Mucosa of stomach (tissue), 1 donor: ENCODE measurements around the gene AZIN2.
A peak's percentile ranks its signal among the peaks of the same experiment; 100 is the strongest.
"Not testable (repeated sequence)": the region's sequence is repeated elsewhere in the genome, so short reads cannot be mapped to it uniquely, and the experiment has no call there.

Experiments
- H3K27me3 ChIP-seq: one replicate; pipeline ENCODE4 v1.7.0; 2013; ENCODE audit warnings: mild to moderate bottlenecking, low read length; ENCODE audit not compliant: control insufficient read depth, insufficient read depth
- H3K36me3 ChIP-seq: one replicate; pipeline ENCODE4 v1.7.0; 2013; ENCODE audit warnings: low read length; ENCODE audit not compliant: control insufficient read depth, insufficient read depth
- H3K4me1 ChIP-seq: one replicate; pipeline ENCODE4 v1.7.0; 2013; ENCODE audit warnings: mild to moderate bottlenecking, low read length; ENCODE audit not compliant: control insufficient read depth, insufficient read depth
- H3K4me3 ChIP-seq: one replicate; pipeline ENCODE4 v1.7.0; 2013; ENCODE audit warnings: low read length
- H3K9ac ChIP-seq: one replicate; pipeline ENCODE4 v1.7.0; 2013; ENCODE audit warnings: mild to moderate bottlenecking, low read length, moderate library complexity
- H3K9me3 ChIP-seq: one replicate; pipeline ENCODE4 v1.7.0; 2013; ENCODE audit warnings: mild to moderate bottlenecking, low read length, moderate library complexity; ENCODE audit not compliant: control insufficient read depth
- donor health status: Pancreatic carcinoma.

Gene AZIN2

DNA sequence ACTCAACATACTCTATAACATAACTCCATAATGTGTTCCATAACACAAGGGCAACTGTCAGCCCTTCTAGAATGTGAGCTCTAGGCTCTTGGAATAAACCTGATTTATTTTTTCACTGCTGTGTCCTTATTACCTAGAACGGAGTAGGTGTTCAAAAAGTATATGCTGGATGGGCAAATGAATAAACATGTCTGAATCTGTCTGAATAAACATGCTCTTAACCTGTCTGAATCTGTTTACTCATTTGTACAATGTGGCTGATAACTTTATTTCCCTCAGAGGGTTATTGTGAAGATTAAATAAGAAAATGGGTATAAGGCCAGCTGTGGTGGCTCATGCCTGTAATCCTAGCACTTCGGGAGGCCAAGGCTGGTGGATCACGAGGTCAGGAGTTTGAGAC, 42.3 kb downstream of the AZIN2 start:
- no peak overlapping the region for H3K9ac ChIP-seq
- H3K9me3 ChIP-seq, result no peaks in the 10 kb centered on the region
- H3K36me3 ChIP-seq, result no peaks in the 10 kb centered on the region
- H3K4me3 ChIP-seq, result no peak overlapping the region
- peaks cover 10% of the 10 kb centered on the region for H3K4me1 ChIP-seq
- H3K27me3 ChIP-seq, result no peaks in the 10 kb centered on the region

DNA sequence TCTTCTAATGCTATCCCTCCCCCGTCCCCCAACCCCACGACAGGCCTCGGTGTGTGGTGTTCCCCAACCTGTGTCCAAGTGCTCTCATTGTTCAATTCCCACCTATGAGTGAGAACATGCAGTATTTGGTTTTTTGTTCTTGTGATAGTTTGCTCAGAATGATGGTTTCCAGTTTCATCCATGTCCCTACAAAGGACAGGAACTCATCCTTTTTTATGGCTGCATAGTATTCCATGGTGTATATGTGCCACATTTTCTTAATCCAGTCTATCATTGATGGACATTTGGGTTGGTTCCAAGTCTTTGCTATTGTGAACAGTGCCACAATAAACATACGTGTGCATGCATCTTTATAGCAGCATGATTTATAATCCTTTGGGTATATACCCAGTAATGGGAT, 43.7 kb downstream of the AZIN2 start:
- not testable (repeated sequence) for H3K4me3 ChIP-seq, H3K9me3 ChIP-seq, H3K9ac ChIP-seq, H3K36me3 ChIP-seq, H3K27me3 ChIP-seq
- H3K4me1 ChIP-seq, result peaks cover 17% of the 10 kb centered on the region

DNA sequence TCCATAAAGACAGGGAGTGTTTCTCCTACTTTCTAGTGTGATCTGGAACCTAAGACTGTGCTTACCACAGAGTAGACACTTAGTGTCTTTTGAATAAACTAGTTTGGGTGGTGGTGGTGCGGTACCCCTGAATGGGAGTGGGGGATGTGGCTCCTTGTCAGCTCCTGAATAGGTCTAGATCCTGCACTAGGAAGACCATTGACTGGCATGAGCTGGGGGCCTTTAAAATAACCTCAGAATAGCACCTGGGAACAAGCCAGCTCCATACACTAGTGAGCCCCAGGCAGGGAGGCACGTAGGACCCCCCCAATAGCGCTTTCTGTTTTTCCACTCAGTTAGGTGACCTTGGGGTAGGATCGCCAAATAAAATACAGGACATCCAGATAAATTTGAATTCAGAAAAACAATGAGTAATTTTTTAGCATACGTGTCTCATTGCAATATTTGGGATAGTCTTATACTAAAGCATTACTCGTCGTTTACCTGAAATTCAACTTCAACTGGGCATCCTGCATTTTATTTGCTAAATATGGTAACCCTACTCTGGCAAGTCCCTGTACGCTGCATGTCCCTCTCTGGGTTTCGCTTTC, 45.6 kb downstream of the AZIN2 start:
- Histone ChIP-seq H3K36me3 (no peaks in the 10 kb centered on the region), H3K4me1 (peaks cover 17% of the 10 kb centered on the region), H3K4me3 (peak overlapping the region; percentile 88), H3K9ac (peak overlapping the region; percentile 83), H3K9me3 (no peaks in the 10 kb centered on the region), H3K27me3 (no peaks in the 10 kb centered on the region)

- H3K36me3 ChIP-seq, result no peaks in the 10 kb centered on the region
- H3K27me3 ChIP-seq, result no peaks in the 10 kb centered on the region
- H3K4me1 ChIP-seq, result peaks cover 17% of the 10 kb centered on the region
- H3K9ac ChIP-seq, result peak overlapping the region; percentile 83
- H3K9me3 ChIP-seq, result no peaks in the 10 kb centered on the region
- peak overlapping the region; percentile 88 for H3K4me3 ChIP-seq
These were observed 46.3 kb downstream of the AZIN2 start for GRCh38 chr1:33127001-33127823.

- no peak overlapping the region for H3K9ac ChIP-seq
- H3K9me3 ChIP-seq, result no peaks in the 10 kb centered on the region
- H3K4me1 ChIP-seq, result peaks cover 17% of the 10 kb centered on the region
- H3K36me3 ChIP-seq, result no peaks in the 10 kb centered on the region
- no peak overlapping the region for H3K4me3 ChIP-seq
- H3K27me3 ChIP-seq, result no peaks in the 10 kb centered on the region
These were observed 47.8 kb downstream of the AZIN2 start for GRCh38 chr1:33128781-33129180.

DNA sequence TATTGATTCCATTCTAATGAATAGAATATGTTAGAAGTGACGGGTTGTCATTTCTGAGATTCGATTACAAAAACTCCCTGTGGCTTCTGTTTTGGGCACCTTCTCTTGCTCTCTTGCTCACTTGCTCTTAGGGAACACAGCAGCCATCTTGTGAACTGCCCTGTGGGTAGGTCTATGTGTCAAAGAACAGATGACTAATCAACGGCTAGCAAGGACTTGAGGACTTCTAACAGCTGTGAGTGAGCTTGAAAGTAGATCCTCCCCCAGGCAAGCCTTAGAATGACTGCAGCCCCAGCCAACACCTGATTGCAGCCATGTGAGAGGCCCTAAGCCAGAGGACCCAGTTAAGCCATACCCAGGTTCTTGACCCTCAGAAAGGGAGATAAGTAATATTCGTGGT, 49.3 kb downstream of the AZIN2 start:
- Histone ChIP-seq H3K4me1 (peaks cover 17% of the 10 kb centered on the region), H3K27me3 (no peaks in the 10 kb centered on the region), H3K36me3 (no peaks in the 10 kb centered on the region), H3K9me3 (no peaks in the 10 kb centered on the region), H3K4me3 (no peak overlapping the region), H3K9ac (no peak overlapping the region)

GRCh38 chr1:33131191-33131590, 50.2 kb downstream of the AZIN2 start:
- Histone ChIP-seq H3K36me3 (no peaks in the 10 kb centered on the region), H3K4me1 (peaks cover 14% of the 10 kb centered on the region), H3K27me3 (no peaks in the 10 kb centered on the region), H3K4me3 (no peak overlapping the region), H3K9ac (no peak overlapping the region), H3K9me3 (no peaks in the 10 kb centered on the region)

DNA sequence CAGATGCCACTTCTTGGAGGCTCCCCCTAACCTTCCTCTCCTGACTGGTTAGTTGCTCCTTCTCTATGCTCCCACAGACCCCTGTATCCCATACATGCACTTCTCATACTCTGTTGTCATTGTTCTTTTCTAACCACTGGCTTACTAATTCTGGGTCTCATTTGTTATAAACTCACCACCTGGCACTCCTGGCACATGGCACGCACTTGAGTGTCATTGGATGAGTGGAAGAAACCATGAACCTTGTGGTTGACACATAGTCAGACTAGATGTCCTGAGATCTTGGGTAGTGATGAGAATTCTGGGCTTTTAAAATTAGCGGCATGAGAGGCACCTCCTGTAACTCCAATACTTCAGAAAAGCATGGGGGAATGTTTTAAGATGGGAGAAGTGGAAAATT, 51.6 kb downstream of the AZIN2 start:
- no peak overlapping the region for H3K4me3 ChIP-seq
- no peaks in the 10 kb centered on the region for H3K9me3 ChIP-seq
- no peaks in the 10 kb centered on the region for H3K36me3 ChIP-seq
- H3K27me3 ChIP-seq, result no peaks in the 10 kb centered on the region
- H3K9ac ChIP-seq, result no peak overlapping the region
- peaks cover 10% of the 10 kb centered on the region for H3K4me1 ChIP-seq

- no peaks in the 10 kb centered on the region for H3K9me3 ChIP-seq
These were observed 52.6 kb downstream of the AZIN2 start for GRCh38 chr1:33133478-33134105.

DNA sequence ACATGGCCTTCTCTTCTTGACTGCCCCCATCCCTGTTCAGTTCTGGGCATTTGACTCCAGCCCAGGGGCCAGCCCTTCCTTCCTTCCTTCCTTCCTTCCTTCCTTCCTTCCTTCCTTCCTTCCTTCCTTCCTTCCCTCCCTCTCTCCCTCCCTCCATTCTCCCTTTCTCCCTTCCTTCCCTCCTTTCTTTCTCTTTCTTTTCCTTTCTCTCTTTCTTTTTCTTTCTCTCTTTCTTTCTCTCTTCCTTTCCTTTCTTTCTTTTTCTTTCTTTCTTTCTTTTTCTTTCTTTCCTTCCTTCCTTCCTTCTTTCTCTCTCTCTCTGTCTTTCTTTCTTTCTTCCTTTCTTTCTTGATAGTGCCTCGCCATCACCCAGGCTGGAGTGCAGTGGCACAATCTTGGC, 55.1 kb downstream of the AZIN2 start:
- not testable (repeated sequence) for H3K27me3 ChIP-seq, H3K36me3 ChIP-seq, H3K9me3 ChIP-seq, H3K9ac ChIP-seq, H3K4me1 ChIP-seq, H3K4me3 ChIP-seq

More at GRCh38 chr1:33133478-33134105, 52.6 kb downstream of the AZIN2 start:
- H3K9ac ChIP-seq, result no peak overlapping the region
- no peak overlapping the region for H3K4me3 ChIP-seq
- no peaks in the 10 kb centered on the region for H3K27me3 ChIP-seq
- no peaks in the 10 kb centered on the region for H3K36me3 ChIP-seq
- peaks cover 4% of the 10 kb centered on the region for H3K4me1 ChIP-seq

- Histone ChIP-seq H3K36me3 (no peaks in the 10 kb centered on the region), H3K4me3 (no peak overlapping the region), H3K27me3 (no peaks in the 10 kb centered on the region), H3K9me3 (no peaks in the 10 kb centered on the region), H3K4me1 (peaks cover 3% of the 10 kb centered on the region), H3K9ac (no peak overlapping the region)
These were observed 56.8 kb downstream of the AZIN2 start for GRCh38 chr1:33137800-33138199.
